Type B pancreatic cell (in vitro differentiated cells): Measurements from ENCODE around the gene AOPEP. TPM values are rescaled to one million over a fixed set of nuclear protein-coding genes. Genes with fewer than 3 reads are reported as not detected.

Source experiments
- DNase-seq: peaks from one replicate; pipeline ENCODE4 v3.0.0; 2021; ENCODE audit warnings: mixed read lengths; ENCODE audit not compliant: unreplicated experiment; ENCODE audit errors: extremely low spot score
- H3K27ac Mint-ChIP-seq: 2 replicates; pipeline ENCODE4 v1.8.0; 2021; ENCODE audit warnings: mild to moderate bottlenecking, mixed read lengths
- H3K27me3 Mint-ChIP-seq: 2 replicates; pipeline ENCODE4 v1.8.0; 2021; ENCODE audit warnings: mixed read lengths
- H3K36me3 Mint-ChIP-seq: 2 replicates; pipeline ENCODE4 v1.8.0; 2021; ENCODE audit warnings: mixed read lengths
- H3K4me1 Mint-ChIP-seq: one replicate; pipeline ENCODE4 v1.8.0; 2021; ENCODE audit warnings: mixed read lengths; ENCODE audit not compliant: unreplicated experiment
- H3K4me3 Mint-ChIP-seq: 2 replicates; pipeline ENCODE4 v1.8.0; 2021; ENCODE audit warnings: mild to moderate bottlenecking, mixed read lengths
- H3K9me3 Mint-ChIP-seq: 2 replicates; pipeline ENCODE4 v1.8.0; 2021; ENCODE audit warnings: mixed read lengths
- CTCF ChIP-seq: fragments of 200-600 bp; sonication (generic); conservative IDR thresholded peaks from 2 replicates; pipeline ENCODE4 v1.5.0; 2021; ENCODE audit warnings: antibody characterized with exemption, mild to moderate bottlenecking
- total RNA-seq: library from RNA; stranded (reverse); gene quantifications from 2 replicates; pipeline ENCODE4 v1.2.1, GENCODE V29; 2021; ENCODE audit warnings: low replicate concordance

Gene AOPEP
- total RNA-seq, 1 donor from 2014 or later = 89.3 TPM

DNA sequence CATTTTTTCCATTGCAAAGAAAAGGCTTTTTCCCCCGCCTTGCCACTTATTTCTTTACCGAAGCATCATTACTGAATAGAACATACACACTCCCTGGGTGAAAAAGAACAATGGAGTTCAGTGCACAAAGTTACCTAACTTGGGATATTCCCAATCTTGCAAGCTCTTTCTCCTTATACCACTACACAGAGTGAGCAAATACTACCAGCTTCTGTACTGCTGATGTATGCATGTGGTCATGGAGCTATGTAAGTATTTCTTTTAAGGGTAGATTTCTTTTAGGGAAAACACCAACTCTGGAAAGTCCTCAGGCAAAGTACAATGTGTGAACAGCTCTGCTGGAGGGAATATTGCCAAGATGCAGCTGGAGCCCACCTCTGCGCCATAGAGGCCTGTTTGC lies 81.1 kb downstream of the AOPEP start:
- peak overlapping the region; percentile 61 for H3K27ac Mint-ChIP-seq
- H3K4me1 Mint-ChIP-seq = peaks cover 54% of the 10 kb centered on the region
- no peaks in the 10 kb centered on the region for H3K27me3 Mint-ChIP-seq

GRCh38 chr9:94808926-94809700 lies 82.6 kb downstream of the AOPEP start:
- H3K36me3 Mint-ChIP-seq = peaks cover 42% of the 10 kb centered on the region
- H3K27me3 Mint-ChIP-seq = no peaks in the 10 kb centered on the region
- peaks cover 54% of the 10 kb centered on the region for H3K4me1 Mint-ChIP-seq
- no peaks in the 10 kb centered on the region for H3K9me3 Mint-ChIP-seq
- TF ChIP-seq CTCF = no peak
- no peak for DNase-seq
- peak overlapping the region; percentile 32 for H3K27ac Mint-ChIP-seq
- no peak overlapping the region for H3K4me3 Mint-ChIP-seq

More for the DNA sequence above, 81.1 kb downstream of the AOPEP start:
- Mint-ChIP-seq H3K36me3 (peaks cover 35% of the 10 kb centered on the region), H3K9me3 (no peaks in the 10 kb centered on the region), H3K4me3 (no peak overlapping the region)
- no peak for TF ChIP-seq CTCF
- DNase-seq = no peak

GRCh38 chr9:94809778-94810177 lies 83.3 kb downstream of the AOPEP start:
- Mint-ChIP-seq H3K27me3 (no peaks in the 10 kb centered on the region), H3K4me3 (no peak overlapping the region), H3K36me3 (peaks cover 47% of the 10 kb centered on the region), H3K9me3 (no peaks in the 10 kb centered on the region), H3K27ac (no peak overlapping the region), H3K4me1 (peaks cover 50% of the 10 kb centered on the region)
- no peak for DNase-seq
- no peak for TF ChIP-seq CTCF

GRCh38 chr9:94811074-94811473 lies 84.6 kb downstream of the AOPEP start:
- Mint-ChIP-seq H3K27ac (peak overlapping the region; percentile 53), H3K36me3 (peaks cover 44% of the 10 kb centered on the region), H3K4me1 (peaks cover 37% of the 10 kb centered on the region), H3K9me3 (no peaks in the 10 kb centered on the region), H3K4me3 (no peak overlapping the region), H3K27me3 (no peaks in the 10 kb centered on the region)
- TF ChIP-seq CTCF = no peak
- no peak for DNase-seq

DNA sequence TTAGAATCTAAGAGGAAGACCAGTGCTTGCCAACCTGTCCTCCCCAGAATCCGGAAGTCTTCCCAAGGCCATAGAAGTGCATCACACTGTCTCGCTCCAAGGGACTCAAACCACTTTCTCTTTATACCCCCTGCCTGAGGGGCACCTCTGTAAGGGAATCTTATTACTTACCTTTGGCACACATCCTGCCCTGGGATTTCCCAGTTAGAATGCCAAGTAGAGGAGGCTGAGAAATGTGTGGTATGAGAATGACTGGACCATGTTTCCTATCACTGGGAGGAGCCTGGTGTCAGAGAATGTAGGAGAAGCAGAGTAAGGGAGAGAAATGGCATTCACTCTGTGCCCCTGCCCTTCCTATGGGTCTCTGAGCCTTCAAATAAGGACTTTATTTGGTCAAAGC lies 85.8 kb downstream of the AOPEP start:
- H3K27me3 Mint-ChIP-seq = no peaks in the 10 kb centered on the region
- H3K9me3 Mint-ChIP-seq = no peaks in the 10 kb centered on the region
- no peak for DNase-seq
- peaks cover 27% of the 10 kb centered on the region for H3K4me1 Mint-ChIP-seq
- H3K4me3 Mint-ChIP-seq = no peak overlapping the region
- TF ChIP-seq CTCF = no peak
- H3K36me3 Mint-ChIP-seq = peaks cover 41% of the 10 kb centered on the region
- H3K27ac Mint-ChIP-seq = peak overlapping the region; percentile 26
